Mesendoderm (in vitro differentiated cells): ENCODE measurements around the gene UCN2.
A peak's percentile ranks its signal among the peaks of the same experiment; 100 is the strongest.

Source experiments
- DNase-seq: peaks from one replicate; pipeline ENCODE4 v3.0.0; 2013
- H2AK5ac ChIP-seq: 2 replicates; pipeline ENCODE4 v1.6.1; 2013; ENCODE audit warnings: low read length, inconsistent platforms
- H2BK120ac ChIP-seq: 2 replicates; pipeline ENCODE4 v1.6.1; 2013; ENCODE audit warnings: low read depth, mild to moderate bottlenecking, low read length, moderate library complexity, mixed read lengths
- H2BK15ac ChIP-seq: replicated peaks from 2 replicates; pipeline ENCODE4 v1.6.1; 2013; ENCODE audit warnings: low read depth, mild to moderate bottlenecking, moderate library complexity
- H2BK5ac ChIP-seq: 2 replicates; pipeline ENCODE4 v1.6.1; 2013; ENCODE audit warnings: low read length, inconsistent platforms
- H3K18ac ChIP-seq: 2 replicates; pipeline ENCODE4 v1.6.1; 2013; ENCODE audit warnings: mild to moderate bottlenecking, low read length, mixed read lengths
- H3K23ac ChIP-seq: one replicate; pipeline ENCODE4 v1.6.1; 2013; ENCODE audit warnings: low read length
- H3K27ac ChIP-seq: 2 replicates; pipeline ENCODE4 v1.5.1; 2013; ENCODE audit warnings: low read depth, mild to moderate bottlenecking, inconsistent platforms, low read length, moderate library complexity
- H3K27me3 ChIP-seq: 2 replicates; pipeline ENCODE4 v1.6.1; 2013; ENCODE audit warnings: low read length, control low read depth, mild to moderate bottlenecking, inconsistent platforms; ENCODE audit not compliant: insufficient read depth, poor library complexity
- H3K36me3 ChIP-seq: 2 replicates; pipeline ENCODE4 v1.6.1; 2013; ENCODE audit warnings: low read length, inconsistent platforms; ENCODE audit not compliant: control insufficient read depth, insufficient read depth
- H3K4ac ChIP-seq: one replicate; pipeline ENCODE4 v1.6.1; 2013; ENCODE audit warnings: low read depth, mild to moderate bottlenecking, low read length, moderate library complexity
- H3K4me1 ChIP-seq: 2 replicates; pipeline ENCODE4 v1.6.1; 2013; ENCODE audit warnings: low read depth, low read length, inconsistent platforms; ENCODE audit not compliant: control insufficient read depth
- H3K4me2 ChIP-seq: 2 replicates; pipeline ENCODE4 v1.6.1; 2013; ENCODE audit warnings: low read length
- H3K4me3 ChIP-seq: 2 replicates; pipeline ENCODE4 v1.5.1; 2013; ENCODE audit warnings: mild to moderate bottlenecking, low read length
- H3K56ac ChIP-seq: one replicate; pipeline ENCODE4 v1.6.1; 2013; ENCODE audit warnings: low read length
- H3K79me1 ChIP-seq: 2 replicates; pipeline ENCODE4 v1.6.1; 2013; ENCODE audit warnings: low read length, inconsistent platforms
- H3K79me2 ChIP-seq: 2 replicates; pipeline ENCODE4 v1.6.1; 2013; ENCODE audit warnings: mild to moderate bottlenecking, low read length; ENCODE audit not compliant: control insufficient read depth, insufficient read depth
- H3K9ac ChIP-seq: 2 replicates; pipeline ENCODE4 v1.6.1; 2013; ENCODE audit warnings: low read length, inconsistent platforms
- H4K5ac ChIP-seq: one replicate; pipeline ENCODE4 v1.6.1; 2013; ENCODE audit warnings: low read length
- H4K8ac ChIP-seq: one replicate; pipeline ENCODE4 v1.6.1; 2013; ENCODE audit warnings: low read depth, mild to moderate bottlenecking, control low read depth, low read length, moderate library complexity
- WGBS: extraction: QIAGEN DNeasy Blood & Tissue Kit; methylation state at CpG from one replicate; pipeline ENCODE4 v1.1.7; 2013; ENCODE audit warnings: low lambda C conversion rate, missing lambda C conversion rate; ENCODE audit not compliant: insufficient coverage; ENCODE audit errors: extremely low coverage; 5-methylcytosine and 5-hydroxymethylcytosine counted together

The UCN2 gene

GRCh38 chr3:48600711-48601621 lies 37.4 kb upstream of the UCN2 start:
- H2AK5ac ChIP-seq, result no peak overlapping the region
- peaks cover 2% of the 10 kb centered on the region for H3K4me1 ChIP-seq
- no peak overlapping the region for H2BK15ac ChIP-seq
- DNase-seq, result no peak
- no peak overlapping the region for H3K4me3 ChIP-seq
- H3K4ac ChIP-seq, result no peak overlapping the region
- no peak overlapping the region for H4K8ac ChIP-seq
- H3K36me3 ChIP-seq, result peaks cover 47% of the 10 kb centered on the region
- H3K27ac ChIP-seq, result no peak overlapping the region
- no peaks in the 10 kb centered on the region for H3K27me3 ChIP-seq
- H4K5ac ChIP-seq, result no peak overlapping the region
- no peak overlapping the region for H2BK120ac ChIP-seq
- no peak overlapping the region for H3K23ac ChIP-seq
- no peak overlapping the region for H3K9ac ChIP-seq
- no peak overlapping the region for H3K18ac ChIP-seq
- no peak overlapping the region for H3K56ac ChIP-seq
- peaks cover 3% of the 10 kb centered on the region for H3K79me1 ChIP-seq
- no CpG with 5 or more reads among the region's 19 CpGs for WGBS
- H2BK5ac ChIP-seq, result no peak overlapping the region
- no peak overlapping the region for H3K4me2 ChIP-seq
- H3K79me2 ChIP-seq, result no peaks in the 10 kb centered on the region

GRCh38 chr3:48599509-48600285 lies 36.1 kb upstream of the UCN2 start:
- Histone ChIP-seq H3K79me2 (no peaks in the 10 kb centered on the region), H3K23ac (no peak overlapping the region), H4K5ac (no peak overlapping the region), H3K27me3 (no peaks in the 10 kb centered on the region), H3K36me3 (peaks cover 41% of the 10 kb centered on the region), H3K9ac (no peak overlapping the region), H4K8ac (no peak overlapping the region), H3K4ac (no peak overlapping the region), H2BK5ac (no peak overlapping the region), H3K56ac (no peak overlapping the region), H3K4me3 (no peak overlapping the region), H3K18ac (no peak overlapping the region), H2BK15ac (no peak overlapping the region), H3K4me2 (no peak overlapping the region), H3K27ac (no peak overlapping the region), H3K4me1 (peaks cover 9% of the 10 kb centered on the region), H2BK120ac (no peak overlapping the region), H2AK5ac (no peak overlapping the region), H3K79me1 (peaks cover 3% of the 10 kb centered on the region)
- DNase-seq, result no peak
- no CpG with 5 or more reads among the region's 12 CpGs for WGBS

GRCh38 chr3:48599077-48599501 lies 35.5 kb upstream of the UCN2 start:
- H2AK5ac ChIP-seq, result no peak overlapping the region
- no peak overlapping the region for H4K8ac ChIP-seq
- no peak for DNase-seq
- no peak overlapping the region for H3K18ac ChIP-seq
- H2BK120ac ChIP-seq, result no peak overlapping the region
- no peak overlapping the region for H3K4me3 ChIP-seq
- peaks cover 9% of the 10 kb centered on the region for H3K4me1 ChIP-seq
- H2BK5ac ChIP-seq, result no peak overlapping the region
- no peak overlapping the region for H3K4me2 ChIP-seq
- H2BK15ac ChIP-seq, result no peak overlapping the region
- peaks cover under 1% of the 10 kb centered on the region for H3K79me1 ChIP-seq
- no peak overlapping the region for H3K9ac ChIP-seq
- no CpG with 5 or more reads among the region's 11 CpGs for WGBS
- H3K4ac ChIP-seq, result no peak overlapping the region
- no peaks in the 10 kb centered on the region for H3K79me2 ChIP-seq
- H3K56ac ChIP-seq, result no peak overlapping the region
- peaks cover 36% of the 10 kb centered on the region for H3K36me3 ChIP-seq
- H3K27me3 ChIP-seq, result no peaks in the 10 kb centered on the region
- H4K5ac ChIP-seq, result no peak overlapping the region
- H3K27ac ChIP-seq, result peak overlapping the region; percentile 23
- H3K23ac ChIP-seq, result no peak overlapping the region

GRCh38 chr3:48598323-48599076 lies 34.9 kb upstream of the UCN2 start:
- Histone ChIP-seq H2BK15ac (no peak overlapping the region), H3K9ac (no peak overlapping the region), H3K27me3 (no peaks in the 10 kb centered on the region), H3K4me3 (no peak overlapping the region), H3K4me2 (no peak overlapping the region), H3K36me3 (peaks cover 31% of the 10 kb centered on the region), H3K79me2 (no peaks in the 10 kb centered on the region), H3K27ac (peak overlapping the region; percentile 34), H2BK5ac (no peak overlapping the region), H4K5ac (no peak overlapping the region), H3K4ac (no peak overlapping the region), H3K4me1 (peaks cover 9% of the 10 kb centered on the region), H4K8ac (no peak overlapping the region), H2AK5ac (no peak overlapping the region), H3K56ac (no peak overlapping the region), H3K23ac (no peak overlapping the region), H3K79me1 (no peaks in the 10 kb centered on the region), H2BK120ac (no peak overlapping the region), H3K18ac (no peak overlapping the region)
- WGBS, result no CpG with 5 or more reads among the region's 5 CpGs
- peak; percentile 91 for DNase-seq

GRCh38 chr3:48597408-48597800 lies 33.8 kb upstream of the UCN2 start:
- no peaks in the 10 kb centered on the region for H3K79me1 ChIP-seq
- no peak overlapping the region for H3K4ac ChIP-seq
- no peak overlapping the region for H2BK120ac ChIP-seq
- no peak overlapping the region for H2AK5ac ChIP-seq
- no peak overlapping the region for H2BK15ac ChIP-seq
- no peak overlapping the region for H4K5ac ChIP-seq
- H3K4me1 ChIP-seq, result peaks cover 9% of the 10 kb centered on the region
- DNase-seq, result no peak
- no peak overlapping the region for H3K27ac ChIP-seq
- H3K27me3 ChIP-seq, result no peaks in the 10 kb centered on the region
- WGBS, result no CpG with 5 or more reads among the region's 6 CpGs
- no peak overlapping the region for H3K18ac ChIP-seq
- H3K79me2 ChIP-seq, result no peaks in the 10 kb centered on the region
- no peak overlapping the region for H2BK5ac ChIP-seq
- H3K23ac ChIP-seq, result no peak overlapping the region
- no peak overlapping the region for H3K4me2 ChIP-seq
- no peak overlapping the region for H3K4me3 ChIP-seq
- H3K36me3 ChIP-seq, result peaks cover 25% of the 10 kb centered on the region
- no peak overlapping the region for H4K8ac ChIP-seq
- no peak overlapping the region for H3K56ac ChIP-seq
- no peak overlapping the region for H3K9ac ChIP-seq
